Suprapubic skin (tissue), 4 donors: ENCODE measurements around the gene LRRC45.

Source experiments
- CTCF ChIP-seq, 2 donors: fragments of 200-600 bp in 1 of 2; fragments of 450-650 bp in 1 of 2; sonication (generic) in 1 of 2; IDR thresholded peaks; one replicate each; pipeline ENCODE4 v1.5.1; 2016 to 2019; ENCODE audit warnings: antibody characterized with exemption in 2 of 2, mild to moderate bottlenecking in 1 of 2, moderate library complexity in 1 of 2
- EP300 ChIP-seq: sonication (generic); formaldehyde crosslinking; IDR thresholded peaks from one replicate; pipeline ENCODE4 v1.6.1; 2017; ENCODE audit warnings: antibody characterized with exemption
- POLR2A ChIP-seq, 2 donors: fragments of 450-650 bp; IDR thresholded peaks; one replicate each; pipeline ENCODE4 v1.6.1; 2017; ENCODE audit warnings: antibody characterized with exemption in 2 of 2, mild to moderate bottlenecking in 2 of 2, moderate library complexity in 2 of 2
- POLR2AphosphoS5 ChIP-seq, 3 donors: sonication (generic); formaldehyde crosslinking; IDR thresholded peaks; one replicate each; pipeline ENCODE4 v1.6.1; 2017; ENCODE audit warnings: antibody characterized with exemption in 3 of 3

- TF ChIP-seq CTCF (IDR thresholded peaks at IDR 0.05) (no peak), EP300 (no peak), POLR2A (IDR thresholded peaks at IDR 0.05) (no peak), POLR2AphosphoS5 (IDR thresholded peaks at IDR 0.05) (no peak)
Measured at GRCh38 chr17:81998212-81998611, 24.9 kb upstream of the LRRC45 start.
